ENCODE results near the gene AMN. TPM values are rescaled to one million over a fixed set of nuclear protein-coding genes. Genes with fewer than 3 reads are reported as not detected.

AMN gene
- total RNA-seq, 3 donors from 2014 or later, result 0.16 to 0.88 (median 0.66) TPM

DNA sequence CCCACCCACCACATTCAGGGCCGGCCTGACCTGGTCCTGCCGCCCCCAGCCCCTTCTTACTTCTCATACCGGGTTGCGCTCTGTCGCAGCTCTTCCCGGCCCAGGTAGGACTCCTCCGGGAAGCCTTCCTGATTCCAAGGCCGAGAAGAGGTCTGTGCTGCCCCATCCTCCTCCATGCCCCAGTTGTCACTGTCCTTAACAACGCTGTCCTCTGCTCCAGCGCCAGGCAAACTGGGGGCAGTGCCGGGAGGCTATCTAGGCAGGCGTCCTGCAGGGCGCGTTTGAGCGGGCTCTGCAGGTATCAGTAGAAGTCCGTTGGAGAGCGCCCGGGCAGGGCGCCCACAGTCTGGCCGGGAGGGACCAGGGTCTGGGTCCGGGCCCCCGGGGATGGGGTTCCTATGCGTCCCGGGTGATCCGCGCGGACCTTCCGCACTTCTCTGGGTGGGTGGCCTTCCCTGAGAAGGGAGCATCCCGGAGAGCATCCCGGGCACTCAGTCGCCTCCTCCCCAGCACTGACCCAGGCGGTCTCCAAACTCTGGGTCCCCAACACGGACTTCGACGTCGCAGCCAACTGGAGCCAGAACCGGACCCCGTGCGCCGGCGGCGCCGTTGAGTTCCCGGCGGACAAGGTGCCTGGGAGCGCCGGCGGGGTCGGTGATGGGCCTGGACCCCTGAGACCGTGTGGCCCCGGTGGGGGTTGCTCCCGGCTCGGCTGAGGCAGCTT is 900 bp downstream of the AMN start:
- H3K4me1 ChIP-seq, result peaks cover 0 to 5% of the 10 kb centered on the region in 2 donors
- H3K27ac ChIP-seq, result no peak overlapping the region
- DNase-seq (ENCODE audit: low spot score in 2 of 2), result no peak
- no peak for TF ChIP-seq POLR2A (IDR thresholded peaks at IDR 0.05)
- TF ChIP-seq, protein P1, sequence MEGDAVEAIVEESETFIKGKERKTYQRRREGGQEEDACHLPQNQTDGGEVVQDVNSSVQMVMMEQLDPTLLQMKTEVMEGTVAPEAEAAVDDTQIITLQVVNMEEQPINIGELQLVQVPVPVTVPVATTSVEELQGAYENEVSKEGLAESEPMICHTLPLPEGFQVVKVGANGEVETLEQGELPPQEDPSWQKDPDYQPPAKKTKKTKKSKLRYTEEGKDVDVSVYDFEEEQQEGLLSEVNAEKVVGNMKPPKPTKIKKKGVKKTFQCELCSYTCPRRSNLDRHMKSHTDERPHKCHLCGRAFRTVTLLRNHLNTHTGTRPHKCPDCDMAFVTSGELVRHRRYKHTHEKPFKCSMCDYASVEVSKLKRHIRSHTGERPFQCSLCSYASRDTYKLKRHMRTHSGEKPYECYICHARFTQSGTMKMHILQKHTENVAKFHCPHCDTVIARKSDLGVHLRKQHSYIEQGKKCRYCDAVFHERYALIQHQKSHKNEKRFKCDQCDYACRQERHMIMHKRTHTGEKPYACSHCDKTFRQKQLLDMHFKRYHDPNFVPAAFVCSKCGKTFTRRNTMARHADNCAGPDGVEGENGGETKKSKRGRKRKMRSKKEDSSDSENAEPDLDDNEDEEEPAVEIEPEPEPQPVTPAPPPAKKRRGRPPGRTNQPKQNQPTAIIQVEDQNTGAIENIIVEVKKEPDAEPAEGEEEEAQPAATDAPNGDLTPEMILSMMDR (IDR thresholded peaks at IDR 0.05), result no peak
- no peak for TF ChIP-seq POLR2AphosphoS5 (IDR thresholded peaks at IDR 0.05)
- peak overlapping the region in 2 of 3 donors; percentile 14 to 55 for H3K4me3 ChIP-seq
- H3K27me3 ChIP-seq, result peaks cover 4 to 39% of the 10 kb centered on the region in 2 donors
- no peaks in the 10 kb centered on the region for H3K9me3 ChIP-seq
- H3K36me3 ChIP-seq, result no peaks in the 10 kb centered on the region
- intact Hi-C loops (cut with DNase I; ENCODE audit: low total_unique reads), result no loop called here

DNA sequence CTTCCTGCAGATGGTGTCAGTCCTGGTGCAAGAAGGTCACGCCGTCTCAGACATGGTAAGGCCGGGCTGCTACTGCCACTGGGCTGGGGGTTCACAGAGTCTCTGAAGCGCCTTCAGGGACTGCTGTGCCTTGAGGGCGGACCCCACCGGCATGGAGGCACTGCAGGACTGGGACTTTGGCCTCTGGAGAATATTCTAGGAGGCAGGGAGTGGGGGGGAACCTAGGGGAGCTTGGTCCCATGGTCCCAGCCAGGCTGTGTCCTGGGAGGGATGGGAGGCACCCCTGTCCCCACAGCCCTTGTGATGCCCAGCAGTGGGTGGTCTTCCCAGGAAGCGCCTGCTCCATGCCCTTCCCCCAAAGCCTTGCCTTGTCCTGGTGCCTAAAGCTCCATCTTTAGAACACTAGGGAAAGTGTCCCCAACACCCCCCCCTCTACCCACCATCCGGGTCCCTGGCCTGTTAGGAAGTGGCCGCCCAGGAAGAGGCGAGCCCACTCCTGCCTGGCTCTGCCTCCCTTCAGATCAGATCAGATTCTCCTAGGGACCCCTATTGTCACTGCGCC is 1.5 kb downstream of the AMN start:
- Histone ChIP-seq H3K27ac (no peak overlapping the region), H3K36me3 (no peaks in the 10 kb centered on the region), H3K4me3 (no peak overlapping the region), H3K9me3 (no peaks in the 10 kb centered on the region), H3K27me3 (peaks cover 6 to 45% of the 10 kb centered on the region in 2 donors), H3K4me1 (peaks cover 1 to 11% of the 10 kb centered on the region in 2 donors)
- intact Hi-C loops (cut with DNase I; ENCODE audit: low total_unique reads), result no loop called here
- TF ChIP-seq, protein P1 (IDR thresholded peaks at IDR 0.05), result no peak
- TF ChIP-seq POLR2A (IDR thresholded peaks at IDR 0.05), result no peak
- TF ChIP-seq POLR2AphosphoS5 (IDR thresholded peaks at IDR 0.05), result no peak
- DNase-seq (ENCODE audit: low spot score in 2 of 2), result no peak

DNA sequence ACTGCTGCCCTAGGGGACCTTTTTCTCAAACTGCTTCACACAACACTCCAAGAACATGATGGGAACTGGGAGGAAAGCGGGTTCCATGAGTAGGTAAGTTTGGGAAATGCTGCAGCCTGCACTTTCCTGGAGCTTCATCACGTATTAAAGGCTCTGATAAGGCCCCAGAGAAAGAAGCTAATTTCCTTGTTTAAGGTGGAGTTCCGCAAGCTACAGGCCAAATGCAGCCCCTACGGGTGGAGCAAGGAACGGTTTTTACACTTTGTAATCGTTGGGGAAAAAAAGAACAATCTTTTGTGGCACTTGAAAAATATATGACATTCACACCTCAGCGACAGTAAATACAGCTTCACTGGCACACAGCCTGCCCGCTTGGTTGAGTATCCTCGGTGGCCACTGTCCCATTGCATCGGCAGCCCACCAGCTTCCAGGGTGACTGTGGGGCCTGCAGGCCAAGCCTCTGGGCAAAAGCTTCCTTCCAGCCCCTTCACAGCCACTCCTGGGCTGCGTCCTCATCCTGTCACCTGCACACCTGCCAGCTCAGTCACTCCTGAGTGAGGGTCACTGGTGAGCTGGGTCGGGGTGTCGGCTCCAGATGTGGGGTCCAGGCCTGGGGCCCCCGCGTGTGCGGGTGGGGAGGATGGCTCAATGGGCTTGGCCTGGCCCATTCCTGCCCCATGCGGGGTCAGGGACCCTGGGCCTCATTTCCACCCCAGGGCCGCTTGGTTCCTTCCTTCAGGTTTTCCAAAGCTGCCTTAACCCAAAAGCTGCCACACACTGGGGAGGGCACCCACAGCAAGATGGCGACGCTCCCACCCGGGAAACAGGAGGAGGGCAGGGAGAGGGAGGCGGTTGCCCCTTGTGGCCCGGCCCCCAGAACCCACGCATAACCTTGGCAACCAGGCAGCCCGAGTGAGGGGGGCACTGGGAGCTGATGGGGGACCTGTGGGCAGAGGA is 2.4 kb downstream of the AMN start:
- intact Hi-C loops (cut with DNase I; ENCODE audit: low total_unique reads), result no loop called here
- TF ChIP-seq, protein P1 (IDR thresholded peaks at IDR 0.05), result no peak
- no peak for TF ChIP-seq POLR2AphosphoS5 (IDR thresholded peaks at IDR 0.05)
- peaks cover 14 to 54% of the 10 kb centered on the region in 2 donors for H3K27me3 ChIP-seq

DNA sequence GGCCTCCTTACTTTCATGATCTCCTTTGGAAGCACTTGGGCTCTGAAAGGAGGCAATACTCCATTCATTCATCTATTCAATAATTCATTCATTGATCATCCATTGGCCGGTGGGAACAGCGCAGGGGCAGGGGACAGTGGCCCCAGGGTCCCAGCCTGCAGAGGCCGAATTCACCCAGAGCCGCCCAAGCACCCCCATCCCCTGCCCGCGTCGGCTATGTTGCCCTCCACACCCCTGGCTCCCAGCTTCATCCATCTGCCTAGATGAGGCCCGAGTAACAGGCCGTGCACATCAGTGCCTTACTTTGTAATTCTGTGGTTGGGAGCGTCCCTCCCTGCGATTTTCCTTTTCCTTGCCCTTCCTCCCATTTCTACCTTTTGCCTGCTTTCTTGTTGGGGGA is 3.2 kb downstream of the AMN start:
- Histone ChIP-seq H3K4me1 (peaks cover 14 to 20% of the 10 kb centered on the region in 2 donors), H3K4me3 (no peak overlapping the region), H3K9me3 (no peaks in the 10 kb centered on the region), H3K27ac (no peak overlapping the region), H3K36me3 (no peaks in the 10 kb centered on the region), H3K27me3 (peaks cover 20 to 62% of the 10 kb centered on the region in 2 donors)
- no peak for DNase-seq (ENCODE audit: low spot score in 2 of 2)
- TF ChIP-seq POLR2A (IDR thresholded peaks at IDR 0.05), result no peak
- TF ChIP-seq POLR2AphosphoS5 (IDR thresholded peaks at IDR 0.05), result no peak
- TF ChIP-seq, protein P1 (IDR thresholded peaks at IDR 0.05), result no peak
- intact Hi-C loops (cut with DNase I; ENCODE audit: low total_unique reads), result no loop called here

More for the DNA sequence above, 2.4 kb downstream of the AMN start:
- no peak for DNase-seq (ENCODE audit: low spot score in 2 of 2)
- H3K9me3 ChIP-seq, result no peaks in the 10 kb centered on the region
- peaks cover 9 to 20% of the 10 kb centered on the region in 2 donors for H3K4me1 ChIP-seq
- H3K4me3 ChIP-seq, result no peak overlapping the region
- no peaks in the 10 kb centered on the region for H3K36me3 ChIP-seq
- H3K27ac ChIP-seq, result no peak overlapping the region

Data from breast epithelium (tissue), 4 donors.